WI38 (cell line): Measurements from ENCODE around the gene PPP2R5D.
A peak's percentile ranks its signal among the peaks of the same experiment; 100 is the strongest.

Experiments used
- H3K4me3 ChIP-seq: 2 replicates; pipeline ENCODE4 v1.5.1; 2011; ENCODE audit warnings: low read depth, mild to moderate bottlenecking, control low read depth, low read length
- CTCF ChIP-seq: IDR thresholded peaks from 2 replicates; pipeline ENCODE4 v1.5.1; 2012; ENCODE audit warnings: low read depth, mild to moderate bottlenecking, control low read depth, low read length

Gene PPP2R5D

GRCh38 chr6:42970871-42971612 lies 13.3 kb upstream of the PPP2R5D start:
- no peak overlapping the region for H3K4me3 ChIP-seq
- no peak for TF ChIP-seq CTCF

GRCh38 chr6:42971746-42972327 lies 12.5 kb upstream of the PPP2R5D start:
- no peak overlapping the region for H3K4me3 ChIP-seq
- no peak for TF ChIP-seq CTCF

GRCh38 chr6:42973926-42974325 lies 10.4 kb upstream of the PPP2R5D start:
- TF ChIP-seq CTCF = no peak

GRCh38 chr6:42974919-42975505 lies 9.4 kb upstream of the PPP2R5D start:
- TF ChIP-seq CTCF = no peak
- H3K4me3 ChIP-seq = no peak overlapping the region

More at GRCh38 chr6:42973926-42974325, 10.4 kb upstream of the PPP2R5D start:
- no peak overlapping the region for H3K4me3 ChIP-seq

- peak overlapping the region; percentile 80 for H3K4me3 ChIP-seq
- no peak for TF ChIP-seq CTCF
Measured at GRCh38 chr6:42978487-42978838, 5.9 kb upstream of the PPP2R5D start.

GRCh38 chr6:42978839-42979522 lies 5.4 kb upstream of the PPP2R5D start, which contains the start of gene PEX6:
Gene PEX6, minus strand, starts transcription at chr6:42979181. Its CDS starts 31 bp downstream, at chr6:42979150.
- no peak for TF ChIP-seq CTCF
- peak within 1 kb of the TSS; percentile 80 for H3K4me3 ChIP-seq
